ENCODE data around the gene SLC41A1. TPM values are rescaled to one million over a fixed set of nuclear protein-coding genes. Genes with fewer than 3 reads are reported as not detected.

Gene SLC41A1
- total and polyA plus RNA-seq, 2 experiments from 2014 or later = 44.5 to 52.1 TPM

DNA sequence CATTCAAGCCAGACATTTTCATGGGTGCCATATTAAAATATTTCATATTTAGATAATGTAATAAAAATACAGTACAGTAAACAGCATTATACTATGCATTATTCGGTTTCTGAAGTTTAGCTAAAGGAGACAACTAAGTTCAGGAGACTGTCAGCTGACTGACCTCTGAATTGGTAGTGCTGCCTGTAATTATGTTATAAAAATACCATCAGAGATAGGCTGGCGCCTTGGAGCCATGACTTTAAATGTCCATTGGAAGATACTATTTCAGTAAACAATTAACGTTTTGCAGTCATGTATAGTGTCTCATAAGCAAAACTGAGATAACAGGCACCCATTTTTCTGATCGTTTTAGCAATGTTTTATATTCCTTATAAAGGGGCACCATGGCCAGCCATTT, 26.4 kb downstream of the SLC41A1 start:
- no peaks in the 10 kb centered on the region for H3K9me3 ChIP-seq (ENCODE audit: low read depth)
- TF ChIP-seq, protein P1, sequence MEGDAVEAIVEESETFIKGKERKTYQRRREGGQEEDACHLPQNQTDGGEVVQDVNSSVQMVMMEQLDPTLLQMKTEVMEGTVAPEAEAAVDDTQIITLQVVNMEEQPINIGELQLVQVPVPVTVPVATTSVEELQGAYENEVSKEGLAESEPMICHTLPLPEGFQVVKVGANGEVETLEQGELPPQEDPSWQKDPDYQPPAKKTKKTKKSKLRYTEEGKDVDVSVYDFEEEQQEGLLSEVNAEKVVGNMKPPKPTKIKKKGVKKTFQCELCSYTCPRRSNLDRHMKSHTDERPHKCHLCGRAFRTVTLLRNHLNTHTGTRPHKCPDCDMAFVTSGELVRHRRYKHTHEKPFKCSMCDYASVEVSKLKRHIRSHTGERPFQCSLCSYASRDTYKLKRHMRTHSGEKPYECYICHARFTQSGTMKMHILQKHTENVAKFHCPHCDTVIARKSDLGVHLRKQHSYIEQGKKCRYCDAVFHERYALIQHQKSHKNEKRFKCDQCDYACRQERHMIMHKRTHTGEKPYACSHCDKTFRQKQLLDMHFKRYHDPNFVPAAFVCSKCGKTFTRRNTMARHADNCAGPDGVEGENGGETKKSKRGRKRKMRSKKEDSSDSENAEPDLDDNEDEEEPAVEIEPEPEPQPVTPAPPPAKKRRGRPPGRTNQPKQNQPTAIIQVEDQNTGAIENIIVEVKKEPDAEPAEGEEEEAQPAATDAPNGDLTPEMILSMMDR (IDR thresholded peaks at IDR 0.05; ENCODE audit: low read depth, low read length) = no peak

DNA sequence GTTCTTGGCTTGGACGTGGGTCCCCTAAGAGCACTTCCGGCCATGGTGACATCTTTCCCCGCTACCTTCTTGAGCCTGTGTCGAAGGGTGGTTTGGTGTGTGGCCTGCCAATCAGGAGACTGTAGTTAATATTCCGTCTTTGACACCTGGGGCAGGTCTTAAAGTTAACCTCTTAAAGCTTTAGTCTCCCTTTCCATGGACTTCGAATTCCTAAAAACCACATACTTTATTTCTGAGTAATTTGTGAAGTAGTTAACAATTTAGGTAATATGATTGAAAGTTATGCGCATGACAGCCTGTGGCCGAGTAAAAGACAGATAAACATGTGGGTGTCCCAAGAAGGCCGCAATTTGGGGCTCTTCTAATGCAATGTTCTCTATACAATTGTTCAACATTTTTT, 27.6 kb downstream of the SLC41A1 start:
- Histone ChIP-seq H3K9me3 (ENCODE audit: low read depth) (no peaks in the 10 kb centered on the region), H3K36me3 (peaks cover 3% of the 10 kb centered on the region), H3K4me3 (no peak overlapping the region), H3K27ac (no peak overlapping the region), H3K27me3 (no peaks in the 10 kb centered on the region), H3K4me1 (ENCODE audit: low read depth) (no peaks in the 10 kb centered on the region)
- TF ChIP-seq, protein P1 (IDR thresholded peaks at IDR 0.05; ENCODE audit: low read depth, low read length) = no peak
- no peak for DNase-seq (ENCODE audit: low read depth in 1 of 2, low spot score in 1 of 2)

More for the DNA sequence above, 26.4 kb downstream of the SLC41A1 start:
- DNase-seq (ENCODE audit: low read depth in 1 of 2, low spot score in 1 of 2) = no peak
- Histone ChIP-seq H3K27me3 (no peaks in the 10 kb centered on the region), H3K4me3 (no peak overlapping the region), H3K36me3 (peaks cover 11% of the 10 kb centered on the region), H3K27ac (no peak overlapping the region), H3K4me1 (ENCODE audit: low read depth) (no peaks in the 10 kb centered on the region)

DNA sequence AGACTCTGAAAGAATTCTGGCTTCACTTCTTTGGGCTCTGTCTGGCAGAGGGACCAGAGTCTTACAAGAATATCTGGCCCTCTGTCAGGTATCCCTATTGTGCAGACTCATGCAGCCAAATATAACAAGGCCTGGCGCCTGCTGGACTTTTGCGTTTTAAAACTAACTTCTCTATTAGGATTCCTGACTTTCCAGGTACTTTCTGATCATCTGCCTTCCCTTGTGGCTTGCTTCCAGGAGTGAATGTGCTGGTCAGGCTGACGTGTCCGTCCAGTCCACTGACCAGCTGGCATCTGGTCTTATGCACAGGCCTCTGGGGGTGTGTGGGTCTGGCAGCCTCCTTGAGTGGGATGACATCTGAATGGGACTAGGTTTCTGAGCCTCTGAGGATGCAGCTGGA, 29.1 kb downstream of the SLC41A1 start:
- TF ChIP-seq, protein P1 (IDR thresholded peaks at IDR 0.05; ENCODE audit: low read depth, low read length) = no peak
- no peaks in the 10 kb centered on the region for H3K36me3 ChIP-seq
- no peak overlapping the region for H3K4me3 ChIP-seq
- DNase-seq (ENCODE audit: low read depth in 1 of 2, low spot score in 1 of 2) = peak in 1 of 2 donors; percentile 11
- no peaks in the 10 kb centered on the region for H3K9me3 ChIP-seq (ENCODE audit: low read depth)
- H3K4me1 ChIP-seq (ENCODE audit: low read depth) = no peaks in the 10 kb centered on the region
- no peaks in the 10 kb centered on the region for H3K27me3 ChIP-seq
- no peak overlapping the region for H3K27ac ChIP-seq

DNA sequence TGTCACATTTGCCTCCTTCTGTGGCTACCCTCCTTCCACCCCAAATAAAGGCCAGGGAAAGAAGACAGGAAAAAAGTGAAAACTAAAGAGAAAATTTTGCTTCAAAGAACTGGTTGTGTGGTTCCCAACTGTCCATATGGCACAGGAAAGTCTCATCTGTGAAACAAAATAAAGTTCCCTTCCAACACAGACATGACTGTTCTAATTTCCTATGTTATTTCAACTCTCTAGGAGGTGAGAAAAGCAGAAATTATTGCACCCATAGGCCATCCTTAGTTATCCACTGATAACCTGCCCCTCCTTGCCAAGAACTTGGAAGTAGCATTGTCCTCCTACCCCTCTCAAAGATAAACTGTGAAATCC, 29.6 kb downstream of the SLC41A1 start:
- H3K36me3 ChIP-seq = no peaks in the 10 kb centered on the region
- H3K4me3 ChIP-seq = no peak overlapping the region
- TF ChIP-seq, protein P1 (IDR thresholded peaks at IDR 0.05; ENCODE audit: low read depth, low read length) = no peak
- no peak for DNase-seq (ENCODE audit: low read depth in 1 of 2, low spot score in 1 of 2)
- H3K27me3 ChIP-seq = no peaks in the 10 kb centered on the region
- no peaks in the 10 kb centered on the region for H3K4me1 ChIP-seq (ENCODE audit: low read depth)
- no peak overlapping the region for H3K27ac ChIP-seq
- H3K9me3 ChIP-seq (ENCODE audit: low read depth) = no peaks in the 10 kb centered on the region

DNA sequence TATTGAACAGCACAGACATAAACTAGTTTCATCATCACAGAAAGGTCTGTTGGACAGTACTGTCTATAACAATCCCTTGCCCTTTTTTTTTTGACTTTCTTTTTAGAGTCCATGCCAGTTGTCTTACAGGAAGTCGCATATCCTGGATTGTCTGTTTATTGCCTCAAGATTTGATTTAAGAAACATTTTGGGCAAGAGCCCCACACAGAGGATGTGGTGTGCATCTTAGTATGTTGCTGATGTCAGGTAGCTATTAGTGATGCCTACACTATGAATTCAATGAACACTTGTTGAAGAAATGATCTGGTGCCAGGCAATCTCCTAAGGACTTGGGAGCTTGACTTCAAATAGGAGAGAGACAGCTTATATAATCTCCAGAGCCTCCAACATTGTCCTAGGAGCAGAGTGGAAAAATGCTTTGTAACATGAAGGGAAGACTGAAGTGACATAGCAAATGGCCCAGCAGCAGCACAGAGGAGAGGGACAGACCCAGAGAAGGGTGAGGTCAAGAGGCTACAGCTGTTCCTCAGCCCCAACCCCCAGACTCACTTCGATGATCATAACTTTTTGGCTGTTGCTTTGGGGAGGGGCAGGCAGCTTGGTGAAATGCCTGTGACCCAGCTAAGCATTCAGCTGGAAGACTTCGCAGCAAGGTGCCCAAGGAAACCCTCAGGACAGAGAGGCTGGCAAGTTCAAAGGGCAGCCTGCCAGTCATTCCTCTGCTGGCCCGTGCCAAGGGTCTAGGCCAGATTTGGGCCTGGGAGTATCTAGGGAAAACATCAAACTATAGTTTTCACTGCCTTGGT, 30.2 kb downstream of the SLC41A1 start:
- no peaks in the 10 kb centered on the region for H3K36me3 ChIP-seq
- H3K9me3 ChIP-seq (ENCODE audit: low read depth) = no peaks in the 10 kb centered on the region
- H3K27ac ChIP-seq = no peak overlapping the region
- no peaks in the 10 kb centered on the region for H3K27me3 ChIP-seq
- no peaks in the 10 kb centered on the region for H3K4me1 ChIP-seq (ENCODE audit: low read depth)
- TF ChIP-seq, protein P1 (IDR thresholded peaks at IDR 0.05; ENCODE audit: low read depth, low read length) = no peak
- no peak for DNase-seq (ENCODE audit: low read depth in 1 of 2, low spot score in 1 of 2)
- H3K4me3 ChIP-seq = no peak overlapping the region
